HCT116 (cell line): Measurements from ENCODE around the gene CRK. TPM values are rescaled to one million over a fixed set of nuclear protein-coding genes. Genes with fewer than 3 reads are reported as not detected.

Experiments
- ATAC-seq: fragments of 200-7000 bp; cut with Tn5 transposase; 2 replicates; pipeline ENCODE4 v1.9.1; 2020; ENCODE audit warnings: mild to moderate bottlenecking, moderate library complexity
- BruUV-seq: library from RNA; stranded (reverse); fragments of 400-500 nt; replicated peaks from 2 replicates; lab custom pipeline; 2021; lab: Mats Ljungman, UMichigan
- CTCF ChIA-PET: fragments of 300-600 bp; sonication (Branson Sonifier 250); formaldehyde crosslinking; loops from one replicate; lab custom pipeline; 2021; ENCODE audit warnings: antibody characterized with exemption; lab: Charles Lee
- POLR2A ChIA-PET: fragments of 300-600, 350-600 bp; sonication (Branson Sonifier 250); formaldehyde crosslinking; loops from one replicate; lab custom pipeline; 2021; ENCODE audit warnings: antibody characterized with exemption; lab: Charles Lee
- RAD21 ChIA-PET, 2 experiments: fragments of 300-600 bp; sonication (Branson Sonifier 250); formaldehyde crosslinking; loops; one replicate each; lab custom pipeline; 2023; ENCODE audit warnings: low total read pairs in 2 of 2; ENCODE audit not compliant: uncharacterized antibody in 2 of 2, unreplicated experiment in 2 of 2, low non-redundant PET in 1 of 2; lab: Charles Lee
- DNase-seq: peaks from one replicate; pipeline ENCODE4 v3.0.0-alpha.2; 2010; ENCODE audit warnings: low read depth, low spot score
- H2AFZ ChIP-seq: fragments of 200-600 bp; shearing (Covaris generic), sonication (generic); 2 replicates; pipeline ENCODE4 v1.6.1; 2017; ENCODE audit warnings: low read depth, mixed run types, mixed read lengths, antibody characterized with exemption, low read length; ENCODE audit not compliant: poor library complexity, severe bottlenecking
- H3K27ac ChIP-seq: 2 replicates; pipeline ENCODE4 v1.5.1; 2012; ENCODE audit warnings: low read depth, low read length
- H3K27me3 ChIP-seq: fragments of 200-600 bp; sonication (generic); 2 replicates; pipeline ENCODE4 v1.6.1; 2016; ENCODE audit warnings: mixed run types, low read length, mixed read lengths; ENCODE audit not compliant: insufficient read depth
- H3K36me3 ChIP-seq, 2 experiments: fragments of 200-500 bp in 1 of 2; fragments of 200-600 bp in 1 of 2; sonication (Bioruptor generic) in 1 of 2; sonication (generic) in 1 of 2; 2 replicates each; pipeline versions ENCODE4 v1.5.1 to v1.6.1; 2014 to 2016; ENCODE audit warnings: low read length in 2 of 2, inconsistent platforms in 1 of 2, mixed read lengths in 1 of 2, mixed run types in 1 of 2; ENCODE audit not compliant: insufficient read depth in 2 of 2, control insufficient read depth in 1 of 2
- H3K4me1 ChIP-seq, 2 experiments: fragments of 200-600 bp in 1 of 2; sonication (generic) in 1 of 2; 2 replicates each; pipeline versions ENCODE4 v1.5.1 to v1.6.1; 2012 to 2017; ENCODE audit warnings: low read length in 2 of 2, inconsistent platforms in 1 of 2, mild to moderate bottlenecking in 1 of 2, mixed read lengths in 1 of 2, mixed run types in 1 of 2, moderate library complexity in 1 of 2; ENCODE audit not compliant: insufficient read depth in 2 of 2, control insufficient read depth in 1 of 2
- H3K4me2 ChIP-seq: fragments of 200-600 bp; sonication (generic); 2 replicates; pipeline ENCODE4 v1.6.1; 2017; ENCODE audit warnings: mixed run types, low read length, mixed read lengths
- H3K4me3 ChIP-seq, 2 experiments: fragments of 200-600 bp in 1 of 2; sonication (generic) in 1 of 2; replicated peaks in 1 of 2; 2 replicates each; pipeline ENCODE4 v1.5.1; 2011 to 2016; ENCODE audit warnings: low read length in 2 of 2, control low read depth in 1 of 2, low read depth in 1 of 2, mild to moderate bottlenecking in 1 of 2, mixed read lengths in 1 of 2, mixed run types in 1 of 2
- H3K79me2 ChIP-seq: fragments of 200-600 bp; sonication (generic); 2 replicates; pipeline ENCODE4 v1.6.1; 2017; ENCODE audit warnings: mild to moderate bottlenecking, mixed run types, low read length, moderate library complexity, mixed read lengths; ENCODE audit not compliant: insufficient read depth
- H3K9ac ChIP-seq: fragments of 200-600 bp; sonication (generic); 2 replicates; pipeline ENCODE4 v1.6.1; 2016; ENCODE audit warnings: low read length, mixed read lengths
- H3K9me2 ChIP-seq: fragments of 200-600 bp; sonication (generic), shearing (Covaris generic); 2 replicates; pipeline ENCODE4 v1.6.1; 2017; ENCODE audit warnings: mixed run types, mild to moderate bottlenecking, moderate library complexity; ENCODE audit not compliant: insufficient read depth
- H3K9me3 ChIP-seq, 2 experiments: fragments of 200-500 bp in 1 of 2; fragments of 200-600 bp in 1 of 2; sonication (Bioruptor generic) in 1 of 2; sonication (generic) in 1 of 2; 2 replicates each; pipeline ENCODE4 v1.6.1; 2014 to 2017; ENCODE audit warnings: low read length in 2 of 2, mixed read lengths in 2 of 2, inconsistent platforms in 1 of 2, low read depth in 1 of 2, mild to moderate bottlenecking in 1 of 2, mixed run types in 1 of 2, moderate library complexity in 1 of 2; ENCODE audit not compliant: control insufficient read depth in 1 of 2, insufficient read depth in 1 of 2
- H4K20me1 ChIP-seq: fragments of 200-600 bp; sonication (generic), shearing (Covaris generic); 2 replicates; pipeline ENCODE4 v1.6.1; 2017; ENCODE audit warnings: mixed run types, mild to moderate bottlenecking, moderate library complexity; ENCODE audit not compliant: insufficient read depth
- CEBPB ChIP-seq: IDR thresholded peaks from 2 replicates; pipeline ENCODE4 v1.6.1; 2012; ENCODE audit warnings: low read depth
- ELF1 ChIP-seq: IDR thresholded peaks from 2 replicates; pipeline ENCODE4 v1.6.1; 2012; ENCODE audit warnings: low read depth, borderline replicate concordance
- EZH2 ChIP-seq: fragments of 200-600 bp; sonication (generic); IDR thresholded peaks from 2 replicates; pipeline ENCODE4 v1.6.1; 2017; ENCODE audit warnings: antibody characterized with exemption, mixed run types
- FOSL1 ChIP-seq: IDR thresholded peaks from 2 replicates; pipeline ENCODE4 v1.6.1; 2012; ENCODE audit warnings: low read depth
- JUND ChIP-seq: IDR thresholded peaks from 2 replicates; pipeline ENCODE4 v1.6.1; 2012
- POLR2A ChIP-seq: IDR thresholded peaks from 2 replicates; pipeline ENCODE4 v1.7.0; 2011; ENCODE audit warnings: borderline replicate concordance; ENCODE audit not compliant: insufficient read depth, insufficient read length; ENCODE audit errors: extremely low read depth
- POLR2AphosphoS5 ChIP-seq: IDR thresholded peaks from 2 replicates; pipeline ENCODE4 v1.6.1; 2011; ENCODE audit warnings: mild to moderate bottlenecking, low read depth, low read length, moderate library complexity
- SRF ChIP-seq: IDR thresholded peaks from 2 replicates; pipeline ENCODE4 v1.6.1; 2012; ENCODE audit warnings: low read depth
- TCF7L2 ChIP-seq: IDR thresholded peaks from 2 replicates; pipeline ENCODE4 v1.7.0; 2011; ENCODE audit warnings: borderline replicate concordance, inconsistent platforms; ENCODE audit not compliant: insufficient read depth, insufficient read length; ENCODE audit errors: extremely low read depth
- YY1 ChIP-seq: IDR thresholded peaks from 2 replicates; pipeline ENCODE4 v1.6.1; 2011; ENCODE audit warnings: low read length, low read depth, moderate library complexity, mild to moderate bottlenecking; ENCODE audit not compliant: insufficient replicate concordance; ENCODE audit errors: extremely low read depth
- ZFX ChIP-seq: fragments of 450-650 bp; IDR thresholded peaks from 2 replicates; pipeline ENCODE4 v1.6.1; 2017
- ZNF274 ChIP-seq: fragments of 200-500 bp; sonication (Bioruptor generic); IDR thresholded peaks from 2 replicates; pipeline ENCODE4 v1.6.1; 2014; ENCODE audit warnings: mild to moderate bottlenecking, low read depth, low read length, inconsistent platforms
- intact Hi-C: fragments of 100-400 bp; cut with micrococcal nuclease; formaldehyde crosslinking; loops from 2 replicates; pipeline ENCODE4 v1.10.0; 2022
- total RNA-seq: library from RNA; stranded (reverse); gene quantifications from one replicate; pipeline ENCODE4 v1.2.1, GENCODE V29; 2021; ENCODE audit not compliant: unreplicated experiment
- TF ChIP-seq, protein P1 (sequence below): IDR thresholded peaks from 2 replicates; pipeline ENCODE4 v1.6.1; 2011; ENCODE audit warnings: mild to moderate bottlenecking, low read length, moderate library complexity; ENCODE audit not compliant: insufficient replicate concordance; ENCODE audit errors: extremely low read depth
- TF ChIP-seq, protein P2 (sequence below): IDR thresholded peaks from 2 replicates; pipeline ENCODE4 v1.6.1; 2012
- TF ChIP-seq, protein P3 (sequence below): IDR thresholded peaks from 2 replicates; pipeline ENCODE4 v1.6.1; 2012; ENCODE audit warnings: low read depth

Gene CRK
- total RNA-seq, 1 experiment from 2014 or later: 55.5 TPM

DNA sequence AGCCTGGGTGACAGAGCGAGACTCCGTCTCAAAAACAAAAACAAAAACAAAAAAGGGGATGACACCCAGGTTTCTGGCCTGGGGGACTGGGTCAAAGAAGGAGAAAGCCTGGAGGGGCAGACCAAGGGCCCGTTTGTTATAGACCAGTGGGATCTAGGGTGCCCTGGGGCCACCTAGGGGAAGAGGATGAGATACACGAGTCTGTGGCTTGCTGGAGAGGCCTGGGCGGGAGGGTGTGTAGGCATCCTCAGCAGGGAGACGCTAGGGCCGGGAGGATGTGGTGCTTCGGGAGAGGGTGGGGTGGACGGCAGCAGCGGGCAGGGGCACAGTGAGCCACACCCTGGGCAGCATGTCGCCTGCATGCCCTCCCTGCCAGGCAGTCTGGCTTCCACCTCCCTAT, 17.1 kb upstream of the CRK start (continued):
- no peak for TF ChIP-seq FOSL1
- no peak for TF ChIP-seq EZH2
- no peak for TF ChIP-seq TCF7L2
- TF ChIP-seq, protein P1, sequence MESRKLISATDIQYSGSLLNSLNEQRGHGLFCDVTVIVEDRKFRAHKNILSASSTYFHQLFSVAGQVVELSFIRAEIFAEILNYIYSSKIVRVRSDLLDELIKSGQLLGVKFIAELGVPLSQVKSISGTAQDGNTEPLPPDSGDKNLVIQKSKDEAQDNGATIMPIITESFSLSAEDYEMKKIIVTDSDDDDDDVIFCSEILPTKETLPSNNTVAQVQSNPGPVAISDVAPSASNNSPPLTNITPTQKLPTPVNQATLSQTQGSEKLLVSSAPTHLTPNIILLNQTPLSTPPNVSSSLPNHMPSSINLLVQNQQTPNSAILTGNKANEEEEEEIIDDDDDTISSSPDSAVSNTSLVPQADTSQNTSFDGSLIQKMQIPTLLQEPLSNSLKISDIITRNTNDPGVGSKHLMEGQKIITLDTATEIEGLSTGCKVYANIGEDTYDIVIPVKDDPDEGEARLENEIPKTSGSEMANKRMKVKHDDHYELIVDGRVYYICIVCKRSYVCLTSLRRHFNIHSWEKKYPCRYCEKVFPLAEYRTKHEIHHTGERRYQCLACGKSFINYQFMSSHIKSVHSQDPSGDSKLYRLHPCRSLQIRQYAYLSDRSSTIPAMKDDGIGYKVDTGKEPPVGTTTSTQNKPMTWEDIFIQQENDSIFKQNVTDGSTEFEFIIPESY: no peak
- no peak for TF ChIP-seq ZNF274
- no peak for TF ChIP-seq YY1
- TF ChIP-seq, protein P2, sequence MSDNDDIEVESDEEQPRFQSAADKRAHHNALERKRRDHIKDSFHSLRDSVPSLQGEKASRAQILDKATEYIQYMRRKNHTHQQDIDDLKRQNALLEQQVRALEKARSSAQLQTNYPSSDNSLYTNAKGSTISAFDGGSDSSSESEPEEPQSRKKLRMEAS: no peak
- TF ChIP-seq, all 23 proteins: peak for 0

DNA sequence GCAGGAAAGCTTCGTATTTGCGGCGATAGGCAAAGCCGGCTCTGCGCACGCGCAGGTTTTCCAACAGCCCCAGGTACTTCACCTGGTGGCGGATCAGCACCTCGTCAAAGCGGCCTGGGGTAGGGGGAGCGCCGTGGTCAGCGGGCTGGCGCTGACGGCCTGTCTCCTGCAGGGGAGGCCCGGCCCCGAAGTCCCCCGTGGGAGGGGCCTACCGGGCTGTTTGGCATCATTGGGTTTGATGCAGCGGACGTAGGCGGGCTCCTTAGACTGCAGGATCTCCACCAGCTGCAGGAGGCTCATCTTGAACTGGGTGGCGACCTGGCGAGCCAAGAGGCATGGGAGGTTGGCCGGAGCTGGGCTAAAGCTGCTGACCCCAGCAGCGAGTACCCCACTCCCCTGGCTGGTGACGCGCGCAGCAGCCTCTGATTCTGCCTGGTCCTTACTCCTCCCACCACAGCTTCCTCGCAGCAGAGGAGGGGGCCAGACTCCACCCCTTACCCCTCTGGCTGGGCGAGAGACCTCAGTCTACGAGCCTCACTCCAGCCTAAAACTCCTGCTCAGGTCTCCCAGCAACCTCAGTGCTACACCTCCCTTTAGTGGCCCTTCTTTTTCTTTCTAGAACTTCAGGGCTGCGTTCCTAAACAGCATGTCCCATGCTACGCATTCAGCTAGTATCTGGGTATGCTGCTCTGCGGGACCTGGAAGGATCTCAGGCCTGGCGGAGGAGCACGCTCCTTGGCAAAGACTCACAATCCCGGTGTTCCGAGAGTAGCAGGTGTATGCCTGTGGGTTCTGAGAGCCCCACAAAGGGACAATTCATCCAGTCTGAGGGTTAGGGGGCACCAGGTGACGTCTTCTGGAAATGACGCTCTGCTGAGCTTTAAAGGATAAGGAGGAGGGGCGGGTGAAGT, 16.1 kb upstream of the CRK start:
- CTCF ChIA-PET: no interaction called here
- intact Hi-C loops: no loop called here
- TF ChIP-seq ZFX (no peak), ELF1 (no peak), EZH2 (no peak), JUND (no peak), CEBPB (no peak), SRF (no peak), POLR2AphosphoS5 (no peak), POLR2A (no peak), TCF7L2 (no peak), FOSL1 (no peak), ZNF274 (no peak)
- TF ChIP-seq, protein P3, sequence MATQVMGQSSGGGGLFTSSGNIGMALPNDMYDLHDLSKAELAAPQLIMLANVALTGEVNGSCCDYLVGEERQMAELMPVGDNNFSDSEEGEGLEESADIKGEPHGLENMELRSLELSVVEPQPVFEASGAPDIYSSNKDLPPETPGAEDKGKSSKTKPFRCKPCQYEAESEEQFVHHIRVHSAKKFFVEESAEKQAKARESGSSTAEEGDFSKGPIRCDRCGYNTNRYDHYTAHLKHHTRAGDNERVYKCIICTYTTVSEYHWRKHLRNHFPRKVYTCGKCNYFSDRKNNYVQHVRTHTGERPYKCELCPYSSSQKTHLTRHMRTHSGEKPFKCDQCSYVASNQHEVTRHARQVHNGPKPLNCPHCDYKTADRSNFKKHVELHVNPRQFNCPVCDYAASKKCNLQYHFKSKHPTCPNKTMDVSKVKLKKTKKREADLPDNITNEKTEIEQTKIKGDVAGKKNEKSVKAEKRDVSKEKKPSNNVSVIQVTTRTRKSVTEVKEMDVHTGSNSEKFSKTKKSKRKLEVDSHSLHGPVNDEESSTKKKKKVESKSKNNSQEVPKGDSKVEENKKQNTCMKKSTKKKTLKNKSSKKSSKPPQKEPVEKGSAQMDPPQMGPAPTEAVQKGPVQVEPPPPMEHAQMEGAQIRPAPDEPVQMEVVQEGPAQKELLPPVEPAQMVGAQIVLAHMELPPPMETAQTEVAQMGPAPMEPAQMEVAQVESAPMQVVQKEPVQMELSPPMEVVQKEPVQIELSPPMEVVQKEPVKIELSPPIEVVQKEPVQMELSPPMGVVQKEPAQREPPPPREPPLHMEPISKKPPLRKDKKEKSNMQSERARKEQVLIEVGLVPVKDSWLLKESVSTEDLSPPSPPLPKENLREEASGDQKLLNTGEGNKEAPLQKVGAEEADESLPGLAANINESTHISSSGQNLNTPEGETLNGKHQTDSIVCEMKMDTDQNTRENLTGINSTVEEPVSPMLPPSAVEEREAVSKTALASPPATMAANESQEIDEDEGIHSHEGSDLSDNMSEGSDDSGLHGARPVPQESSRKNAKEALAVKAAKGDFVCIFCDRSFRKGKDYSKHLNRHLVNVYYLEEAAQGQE: no peak
- TF ChIP-seq, protein P1: no peak

More for the DNA sequence above, 16.1 kb upstream of the CRK start:
- no peak overlapping the region for H3K4me3 ChIP-seq
- ChIA-PET RAD21 (no interaction called here), POLR2A (interaction anchor here (1.9 kb wide), 1 partner anchor 9 kb away, joined by 8 read pairs; no protein-coding TSS in a partner anchor)
- H3K4me1 ChIP-seq: no peaks in the 10 kb centered on the region
- ATAC-seq: no peak
- no peaks in the 10 kb centered on the region for H3K27me3 ChIP-seq
- no peaks in the 10 kb centered on the region for H3K9me2 ChIP-seq
- peaks cover 4% of the 10 kb centered on the region; the same call in 1 of the 2 replicates for H3K79me2 ChIP-seq
- H4K20me1 ChIP-seq: no peaks in the 10 kb centered on the region
- no peak overlapping the region for H2AFZ ChIP-seq
- no peak overlapping the region for H3K27ac ChIP-seq
- H3K4me2 ChIP-seq: no peak overlapping the region
- no peak overlapping the region for H3K9ac ChIP-seq
- no TSS peak for BruUV-seq
- peaks cover 21 to 37% of the 10 kb centered on the region in 2 experiments; a peak in 3 of 4 replicates for H3K36me3 ChIP-seq
- H3K9me3 ChIP-seq: no peaks in the 10 kb centered on the region
- no peak for DNase-seq
